Mucosa of gallbladder (tissue), 1 donor: ENCODE measurements around the gene LCA5. TPM values are rescaled to one million over a fixed set of nuclear protein-coding genes. Genes with fewer than 3 reads are reported as not detected.
"Not testable (repeated sequence)": the region's sequence is repeated elsewhere in the genome, so short reads cannot be mapped to it uniquely, and the experiment has no call there.

Experiments
- DNase-seq: peaks from one replicate; pipeline ENCODE4 v3.0.0-alpha.2; 2020; ENCODE audit warnings: low spot score
- total RNA-seq: library from RNA; stranded (reverse); gene quantifications from one replicate; pipeline ENCODE4 v1.2.1, GENCODE V29; 2021
- donor health status: DM: no; HTN: no; CAD: no.

Gene LCA5
- 5.7 TPM for total RNA-seq

GRCh38 chr6:79536954-79537747 is at the start of gene LCA5:
Gene LCA5, minus strand, starts transcription at chr6:79537430. Its CDS starts 18,536 bp downstream, at chr6:79518894.
- DNase-seq, result peak; percentile 94

GRCh38 chr6:79586548-79586947 is 49.3 kb upstream of the LCA5 start:
- no peak for DNase-seq

GRCh38 chr6:79584332-79584731 is 47.1 kb upstream of the LCA5 start:
- no peak for DNase-seq

DNA sequence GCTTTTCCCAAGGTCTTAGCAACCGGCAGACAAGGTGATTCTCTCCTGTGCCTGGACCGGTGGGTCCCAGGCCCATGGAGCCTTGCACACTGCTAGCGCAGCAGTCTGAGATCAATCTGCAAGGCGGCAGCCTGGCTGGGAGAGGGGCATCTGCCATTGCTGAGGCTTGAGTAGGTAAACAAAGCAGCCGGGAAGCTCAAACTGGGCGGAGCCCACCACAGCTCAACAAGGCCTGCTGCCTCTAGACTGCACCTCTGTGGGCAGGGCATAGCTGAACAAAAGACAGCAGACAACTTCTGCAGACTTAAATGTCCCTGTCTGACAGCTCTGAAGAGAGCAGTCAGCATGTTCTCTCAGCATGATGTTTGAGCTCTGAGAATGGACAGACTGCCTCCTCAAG is 40.7 kb upstream of the LCA5 start:
- DNase-seq, result not testable (repeated sequence)

- no peak for DNase-seq
Observed at GRCh38 chr6:79574630-79575225, 37.5 kb upstream of the LCA5 start.

DNA sequence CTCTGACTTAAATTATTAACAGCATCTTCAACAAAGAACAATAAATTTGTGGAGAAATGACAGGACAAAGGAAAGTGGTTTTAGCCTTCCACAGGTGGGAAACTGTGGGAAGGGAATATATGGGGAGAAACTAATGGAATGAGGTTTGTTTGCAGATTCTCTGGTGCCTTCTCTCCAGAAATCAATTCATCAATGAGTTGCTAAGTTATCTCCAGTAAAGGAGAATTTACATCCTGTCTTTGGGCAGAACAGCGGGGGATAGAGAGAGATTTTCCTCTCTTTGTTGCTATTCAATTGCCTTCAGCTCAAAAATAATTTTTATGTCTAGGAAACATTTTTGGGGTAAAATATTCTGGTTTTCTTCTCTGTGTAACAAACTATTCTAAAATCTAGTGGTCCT is 36.9 kb upstream of the LCA5 start:
- DNase-seq, result no peak

DNA sequence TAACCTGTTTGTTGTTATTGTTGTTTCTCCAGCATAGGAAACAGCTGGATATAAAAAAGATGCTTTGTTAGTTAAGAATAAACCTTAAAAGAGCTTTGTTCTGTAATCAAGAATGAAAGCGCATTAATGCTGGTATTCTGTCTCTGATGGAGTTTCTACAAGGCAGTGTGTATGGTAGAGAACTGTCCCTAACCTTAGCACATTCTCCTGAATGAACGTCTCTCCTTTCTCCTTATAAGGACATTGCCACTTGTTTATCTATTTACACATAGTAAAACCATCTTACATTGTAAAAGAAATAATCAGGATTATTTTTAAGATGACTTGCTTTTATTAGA is 33.8 kb upstream of the LCA5 start:
- no peak for DNase-seq

GRCh38 chr6:79570129-79571029 is 33.1 kb upstream of the LCA5 start:
- DNase-seq, result peak; percentile 62

- DNase-seq, result no peak
Observed at GRCh38 chr6:79568996-79569395, 31.8 kb upstream of the LCA5 start.

- no peak for DNase-seq
Observed at GRCh38 chr6:79564636-79565035, 27.4 kb upstream of the LCA5 start.

DNA sequence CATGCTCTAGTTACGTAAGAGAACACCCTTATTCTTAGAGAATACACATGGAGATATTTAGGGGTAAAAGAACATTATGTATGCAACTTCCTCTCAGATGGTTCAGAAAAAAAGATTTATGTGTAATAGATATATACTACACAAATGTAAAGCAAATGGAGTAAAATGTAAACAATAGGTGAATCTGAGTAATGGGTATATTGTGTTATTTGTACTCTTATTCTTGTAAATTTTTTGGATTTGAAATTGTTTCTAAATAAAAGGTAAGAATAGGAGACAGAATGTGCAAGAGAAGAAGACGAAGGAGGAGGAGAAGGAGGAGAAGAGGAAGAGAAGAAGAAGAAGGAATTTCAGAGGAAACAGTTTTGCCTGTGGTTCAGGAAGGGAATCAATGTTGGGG is 22.5 kb upstream of the LCA5 start:
- DNase-seq, result no peak

DNA sequence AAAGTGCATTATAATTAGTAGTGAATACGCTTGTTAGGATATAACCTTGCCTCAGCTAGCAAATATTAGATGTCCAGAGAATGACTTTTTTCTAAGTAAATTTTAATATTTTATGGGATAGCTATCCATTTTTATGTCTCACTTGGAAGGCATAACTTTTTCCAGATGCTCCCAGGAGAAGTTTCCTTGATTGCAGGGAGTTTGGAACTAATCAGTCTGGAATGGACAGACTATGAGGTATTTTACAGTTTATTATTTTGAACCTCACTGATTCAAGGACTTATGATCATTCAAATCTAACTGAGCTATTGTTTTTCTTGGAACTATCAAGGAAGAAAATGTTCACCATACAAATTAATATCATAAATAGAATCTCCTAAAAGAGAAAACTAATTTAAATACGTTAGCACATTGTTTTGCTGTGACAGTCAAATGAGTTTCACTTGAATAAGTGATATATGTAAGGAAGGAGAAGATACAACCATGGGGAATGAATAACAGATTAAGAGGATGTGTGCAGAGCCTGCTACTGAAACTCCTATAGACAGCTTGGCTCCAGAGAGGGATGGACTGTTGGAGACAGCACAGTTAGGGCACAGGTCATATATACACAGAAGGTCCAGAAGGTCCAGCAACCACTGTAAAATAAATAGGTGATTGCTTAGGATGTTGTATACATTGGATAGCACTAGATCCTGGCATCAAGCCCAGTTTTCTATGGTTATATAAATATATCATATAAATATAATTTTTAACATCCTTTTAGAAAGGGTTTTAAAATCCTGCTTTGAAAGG is 20.6 kb upstream of the LCA5 start:
- no peak for DNase-seq

- DNase-seq, result no peak
Observed at GRCh38 chr6:79554305-79554704, 17.1 kb upstream of the LCA5 start.

DNA sequence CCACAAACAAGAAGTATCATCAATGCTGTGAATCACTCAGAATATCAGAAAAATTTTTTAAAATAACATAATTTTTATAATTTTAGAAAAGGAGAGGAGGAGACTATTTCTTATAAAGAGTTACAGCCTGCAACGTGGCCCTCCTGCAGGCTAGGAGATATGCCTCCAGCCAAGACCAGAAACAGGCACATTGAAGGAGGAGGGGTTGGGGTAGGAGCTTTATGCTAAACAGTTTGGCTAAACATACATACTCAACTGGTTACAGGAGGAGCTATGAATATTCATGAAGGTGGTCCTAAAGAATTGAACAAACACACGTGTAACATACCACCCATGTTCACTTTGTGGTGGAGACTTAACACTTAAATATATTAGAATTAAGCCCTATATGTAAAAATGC is 14.2 kb upstream of the LCA5 start:
- no peak for DNase-seq

DNA sequence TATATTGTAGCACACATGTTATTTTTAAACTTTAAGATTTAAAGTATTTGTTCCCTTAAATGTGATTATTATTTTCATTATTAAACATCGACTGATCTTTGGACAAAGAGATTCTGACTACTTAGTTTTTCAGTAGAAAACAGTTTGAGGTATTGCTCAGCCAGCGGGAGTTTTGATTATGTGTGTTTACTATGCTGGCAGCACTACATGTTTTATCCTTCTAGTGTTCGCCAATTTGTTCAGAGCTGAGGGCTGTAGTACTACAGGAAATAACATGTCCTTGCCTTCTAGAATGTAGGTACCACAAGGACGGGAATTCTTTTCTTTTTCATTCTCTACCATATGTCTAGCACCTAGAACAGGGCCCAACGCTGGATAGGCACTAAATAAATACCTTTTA is 11.1 kb upstream of the LCA5 start:
- DNase-seq, result no peak

DNA sequence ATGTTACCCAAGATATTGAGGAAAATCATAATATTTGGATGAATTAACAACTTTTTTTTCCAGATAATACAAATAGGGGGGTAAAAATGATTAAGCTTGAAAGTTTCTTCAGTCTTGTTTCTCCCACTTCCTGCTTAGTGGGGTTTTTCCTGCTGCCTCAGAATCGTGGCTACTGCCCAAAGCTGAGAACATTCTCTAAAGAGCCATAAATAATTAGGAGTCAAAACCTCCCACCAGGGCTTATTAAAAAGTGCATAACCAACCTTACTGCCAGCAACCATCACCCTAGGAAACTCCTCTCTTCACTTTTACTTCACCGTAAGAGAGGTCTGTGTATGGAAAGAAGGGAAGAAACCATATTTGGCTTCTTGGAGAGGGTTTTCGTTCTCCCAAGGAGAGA is 9.0 kb upstream of the LCA5 start:
- DNase-seq, result no peak

DNA sequence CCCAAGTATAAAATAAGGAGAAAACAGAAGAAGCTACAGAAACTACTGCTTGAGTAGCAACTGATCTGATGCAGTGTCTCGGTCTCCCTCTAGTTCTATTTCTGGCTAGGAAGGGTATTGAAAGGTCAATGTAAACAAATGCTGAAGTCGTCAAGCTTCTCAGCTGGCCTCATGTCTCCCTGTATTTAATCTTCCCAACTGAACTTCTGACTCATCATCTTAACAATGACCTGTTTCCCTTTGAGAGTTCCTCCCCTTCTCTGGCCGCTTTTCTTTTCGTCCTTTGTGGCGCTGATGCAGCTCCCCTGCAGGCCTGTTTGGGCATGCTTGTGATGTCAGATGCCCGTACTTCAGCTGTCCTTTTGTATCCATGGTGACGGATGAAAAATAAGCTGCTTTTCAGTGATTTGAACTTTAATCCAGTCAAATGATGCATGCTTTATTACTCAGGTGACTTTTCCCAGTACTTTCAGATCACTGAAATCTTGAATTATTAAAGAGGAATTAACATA is 7.8 kb upstream of the LCA5 start:
- DNase-seq, result peak; percentile 70

- DNase-seq, result no peak
Observed at GRCh38 chr6:79544299-79544927, 7.2 kb upstream of the LCA5 start.

DNA sequence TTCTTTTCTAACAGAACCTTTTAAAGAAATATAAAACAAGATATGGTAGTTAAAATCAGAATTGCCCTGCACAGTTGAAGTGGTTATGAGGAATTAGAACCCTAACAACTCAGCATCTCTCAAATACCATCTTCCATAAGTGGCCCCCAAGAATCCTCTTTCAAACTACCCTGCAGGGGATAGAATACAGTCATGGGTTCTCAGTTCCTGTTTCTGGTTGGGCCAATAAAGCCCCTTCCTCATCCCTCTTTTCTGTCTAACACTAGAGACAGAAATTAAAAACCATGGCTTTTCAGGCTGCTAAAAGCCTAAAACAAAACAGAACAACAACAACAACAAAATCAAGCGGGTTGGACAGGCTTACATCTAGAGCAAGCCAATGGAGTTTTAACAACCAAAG is 6.7 kb upstream of the LCA5 start:
- DNase-seq, result no peak

DNA sequence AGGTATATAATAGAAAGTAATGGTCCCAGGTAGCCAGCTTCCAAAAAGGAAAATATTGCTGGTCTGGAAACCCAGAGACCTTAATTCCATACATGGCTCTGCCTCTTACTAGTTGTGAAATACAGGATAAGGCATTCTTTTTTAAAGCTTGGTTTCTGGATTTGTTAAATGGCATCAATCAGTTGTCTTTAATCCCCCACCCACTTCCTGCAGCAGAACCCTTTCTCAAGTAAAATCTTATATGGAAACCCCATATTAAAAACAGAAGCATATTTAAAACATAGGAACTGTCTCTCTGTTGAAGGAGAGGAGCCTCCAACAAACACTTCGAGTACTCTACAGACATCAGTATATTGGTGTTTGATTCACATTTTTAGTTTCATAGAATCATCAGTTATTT is 6.2 kb upstream of the LCA5 start:
- no peak for DNase-seq
